ENCODE measurements around the gene OGDH.
"Not testable (repeated sequence)": the region's sequence is repeated elsewhere in the genome, so short reads cannot be mapped to it uniquely, and the experiment has no call there.

The OGDH gene

GRCh38 chr7:44667190-44667589, 60.8 kb downstream of the OGDH start:
- no peak for DNase-seq (ENCODE audit: low read depth in 2 of 2)

- no peak for DNase-seq (ENCODE audit: low read depth in 2 of 2)
Observed at GRCh38 chr7:44671069-44671468, 64.6 kb downstream of the OGDH start.

- DNase-seq (ENCODE audit: low read depth in 2 of 2), result no peak
Observed at GRCh38 chr7:44673324-44673723, 66.9 kb downstream of the OGDH start.

- DNase-seq (ENCODE audit: low read depth in 2 of 2), result no peak
Observed at GRCh38 chr7:44673771-44674170, 67.3 kb downstream of the OGDH start.

GRCh38 chr7:44674381-44674780, 68.0 kb downstream of the OGDH start:
- DNase-seq (ENCODE audit: low read depth in 2 of 2), result no peak

GRCh38 chr7:44676776-44677175, 70.3 kb downstream of the OGDH start:
- DNase-seq (ENCODE audit: low read depth in 2 of 2), result no peak

- DNase-seq (ENCODE audit: low read depth in 2 of 2), result no peak
Observed at GRCh38 chr7:44678101-44678470, 71.7 kb downstream of the OGDH start.

GRCh38 chr7:44678471-44679179, 72.2 kb downstream of the OGDH start:
- DNase-seq (ENCODE audit: low read depth in 2 of 2), result no peak

GRCh38 chr7:44681645-44682044, 75.2 kb downstream of the OGDH start:
- DNase-seq (ENCODE audit: low read depth in 2 of 2), result no peak

GRCh38 chr7:44685723-44686122, 79.3 kb downstream of the OGDH start:
- DNase-seq (ENCODE audit: low read depth in 2 of 2), result no peak

GRCh38 chr7:44689427-44689826, 83.0 kb downstream of the OGDH start:
- DNase-seq (ENCODE audit: low read depth in 2 of 2), result no peak

- no peak for DNase-seq (ENCODE audit: low read depth in 2 of 2)
Observed at GRCh38 chr7:44693641-44694313, 87.3 kb downstream of the OGDH start.

GRCh38 chr7:44694326-44694725, 87.9 kb downstream of the OGDH start:
- DNase-seq (ENCODE audit: low read depth in 2 of 2), result no peak

GRCh38 chr7:44694766-44695165, 88.3 kb downstream of the OGDH start:
- DNase-seq (ENCODE audit: low read depth in 2 of 2), result no peak

- no peak for DNase-seq (ENCODE audit: low read depth in 2 of 2)
Observed at GRCh38 chr7:44695756-44696155, 89.3 kb downstream of the OGDH start.

GRCh38 chr7:44696728-44697127, 90.3 kb downstream of the OGDH start:
- DNase-seq (ENCODE audit: low read depth in 2 of 2), result no peak

GRCh38 chr7:44697136-44698045, 91.0 kb downstream of the OGDH start:
- no peak for DNase-seq (ENCODE audit: low read depth in 2 of 2)

- DNase-seq (ENCODE audit: low read depth in 2 of 2), result no peak
Observed at GRCh38 chr7:44698046-44698580, 91.7 kb downstream of the OGDH start.

GRCh38 chr7:44699598-44699997, 93.2 kb downstream of the OGDH start:
- DNase-seq (ENCODE audit: low read depth in 2 of 2), result not testable (repeated sequence)

- DNase-seq (ENCODE audit: low read depth in 2 of 2), result no peak
Observed at GRCh38 chr7:44700322-44700721, 93.9 kb downstream of the OGDH start.

- DNase-seq (ENCODE audit: low read depth in 2 of 2), result not testable (repeated sequence)
Observed at GRCh38 chr7:44703391-44703790, 97.0 kb downstream of the OGDH start.

GRCh38 chr7:44703921-44704320, 97.5 kb downstream of the OGDH start:
- no peak for DNase-seq (ENCODE audit: low read depth in 2 of 2)
